IMR-90 (cell line): ENCODE measurements around the gene SSR3.

Experiments used
- CTCF ChIP-seq: conservative IDR thresholded peaks from 2 replicates; pipeline ENCODE4 v1.5.1; 2012; ENCODE audit warnings: mild to moderate bottlenecking, low read depth, low read length, improper control_type of control experiment
- ELK1 ChIP-seq: fragments of 150-350 bp; IDR thresholded peaks from 2 replicates; pipeline ENCODE4 v1.6.1; 2016; ENCODE audit warnings: low read depth, mild to moderate bottlenecking, low read length, moderate library complexity, borderline replicate concordance
- FOS ChIP-seq: fragments of 150-350 bp; IDR thresholded peaks from 2 replicates; pipeline ENCODE4 v1.6.1; 2016; ENCODE audit warnings: low read depth, low read length
- MAFK ChIP-seq: IDR thresholded peaks from 2 replicates; pipeline ENCODE4 v1.6.1; 2012; ENCODE audit warnings: low read depth, low read length, improper control_type of control experiment
- MAZ ChIP-seq: IDR thresholded peaks from 2 replicates; pipeline ENCODE4 v1.6.1; 2012; ENCODE audit warnings: low read depth, mild to moderate bottlenecking, low read length, improper control_type of control experiment, moderate library complexity, borderline replicate concordance
- POLR2A ChIP-seq: IDR thresholded peaks from 2 replicates; pipeline ENCODE4 v1.6.1; 2012; ENCODE audit warnings: mild to moderate bottlenecking, low read depth, low read length
- RAD21 ChIP-seq: IDR thresholded peaks from 2 replicates; pipeline ENCODE4 v1.6.1; 2012; ENCODE audit warnings: low read length, improper control_type of control experiment
- USF2 ChIP-seq: fragments of 150-350 bp; IDR thresholded peaks from 2 replicates; pipeline ENCODE4 v1.6.1; 2017; ENCODE audit warnings: mild to moderate bottlenecking, antibody characterized with exemption, low read length, low read depth

- TF ChIP-seq POLR2A, result no peak
- no peak for TF ChIP-seq CTCF
- TF ChIP-seq RAD21, result no peak
- TF ChIP-seq MAFK, result no peak
- TF ChIP-seq FOS, result no peak
- TF ChIP-seq ELK1, result no peak
- no peak for TF ChIP-seq USF2
- no peak for TF ChIP-seq MAZ
Observed at GRCh38 chr3:156559321-156559720, 4.4 kb upstream of the SSR3 start.
